ENCODE results near the gene SAMD9L.

Gene SAMD9L

DNA sequence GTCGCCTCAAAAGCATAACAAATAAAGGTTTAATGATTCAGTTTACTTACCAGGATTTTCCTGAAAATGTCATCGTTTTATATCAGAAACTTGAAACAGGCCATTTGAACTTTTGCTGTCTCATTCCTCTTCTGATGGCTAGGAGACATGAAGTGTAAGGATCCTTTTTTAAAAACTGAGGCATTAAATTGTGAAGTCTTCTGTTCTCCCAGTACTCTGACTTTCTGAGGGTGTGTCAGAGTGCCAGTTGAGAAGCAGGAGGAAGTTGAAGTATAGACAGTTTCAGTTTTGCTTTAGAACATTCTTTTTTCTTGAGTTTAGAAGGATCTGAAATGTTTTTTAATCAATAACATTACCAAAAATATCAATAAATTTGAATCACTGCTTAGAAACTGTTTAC lies at the start of gene SAMD9L:
SAMD9L (minus strand) TSS at position 242 of the 400 bp plus-strand sequence. CDS start 12,414 bp downstream, outside the sequence.
- peak; percentile 77 for DNase-seq

DNA sequence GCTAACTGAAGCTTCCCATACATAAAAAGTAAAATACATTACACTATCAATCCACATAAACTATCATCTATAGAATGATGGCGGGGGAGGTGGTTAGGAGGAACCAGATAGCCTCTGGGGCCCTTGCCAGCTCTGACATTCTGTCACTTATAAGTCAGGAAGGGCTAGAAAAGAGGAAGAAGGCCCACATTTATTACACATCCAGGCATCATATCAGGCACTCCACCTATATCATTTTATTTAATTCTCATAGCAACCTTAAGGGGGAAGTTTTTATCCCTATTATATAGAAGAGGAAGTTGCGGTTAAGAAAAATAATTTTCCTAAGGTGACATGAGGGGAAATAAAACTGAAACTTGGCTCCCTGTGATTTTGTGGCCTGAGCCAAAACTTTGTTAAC lies 48.2 kb upstream of the SAMD9L start:
- peak; percentile 64 for DNase-seq

DNA sequence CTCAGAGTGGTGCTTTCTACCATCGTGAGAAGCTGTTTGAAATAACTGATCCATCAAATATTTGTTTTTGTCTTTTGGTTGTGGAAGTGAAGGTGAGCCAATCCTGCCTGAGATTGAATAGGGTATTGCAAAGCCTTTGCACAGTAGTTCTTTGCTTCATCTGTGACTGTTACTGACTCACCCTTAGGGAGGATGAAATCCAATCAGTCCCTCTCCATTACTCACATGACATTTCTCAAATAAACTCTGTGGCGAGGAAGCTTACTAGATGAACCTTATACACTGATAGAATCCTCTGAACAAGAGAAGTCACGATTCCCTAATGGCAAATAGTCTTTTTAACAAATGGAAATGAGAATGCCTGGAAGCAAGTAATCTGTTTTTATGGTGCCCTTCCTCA lies 46.2 kb upstream of the SAMD9L start:
- DNase-seq: peak; percentile 47

DNA sequence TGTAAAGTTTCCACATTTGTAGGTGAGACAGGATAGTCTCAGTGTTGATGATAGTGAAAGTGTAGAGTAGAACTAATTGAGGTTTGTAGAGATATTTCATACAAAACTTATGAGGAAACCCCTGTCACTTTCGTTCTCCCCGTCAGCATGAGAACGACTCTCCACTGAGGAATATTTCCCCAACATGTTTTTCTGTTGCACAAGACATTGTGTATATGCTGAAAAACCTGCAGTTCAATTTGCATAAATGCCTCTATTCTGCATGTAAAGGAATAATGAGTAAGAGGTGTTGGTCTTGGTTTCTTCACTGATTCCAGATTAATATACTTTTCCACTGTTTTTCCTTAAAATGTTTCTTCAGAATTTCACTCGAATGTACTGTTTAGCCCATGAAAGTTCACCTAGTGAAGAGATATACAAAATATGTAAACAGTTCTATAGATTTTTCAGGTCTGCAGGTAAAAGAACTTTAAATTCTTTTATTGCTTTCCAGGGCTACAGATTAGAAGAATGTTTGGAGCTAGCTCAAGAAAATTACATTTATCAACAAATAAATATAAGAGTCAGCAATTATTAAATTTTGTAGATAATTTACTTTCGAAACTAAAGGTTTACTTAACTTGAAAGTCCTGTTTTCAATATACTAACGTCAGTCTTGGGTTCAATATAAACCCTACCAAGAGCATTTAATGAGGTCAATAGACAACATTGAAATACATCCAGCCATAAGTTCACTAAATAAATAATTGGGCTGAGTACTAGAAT lies 40.9 kb upstream of the SAMD9L start:
- DNase-seq: peak; percentile 29

DNA sequence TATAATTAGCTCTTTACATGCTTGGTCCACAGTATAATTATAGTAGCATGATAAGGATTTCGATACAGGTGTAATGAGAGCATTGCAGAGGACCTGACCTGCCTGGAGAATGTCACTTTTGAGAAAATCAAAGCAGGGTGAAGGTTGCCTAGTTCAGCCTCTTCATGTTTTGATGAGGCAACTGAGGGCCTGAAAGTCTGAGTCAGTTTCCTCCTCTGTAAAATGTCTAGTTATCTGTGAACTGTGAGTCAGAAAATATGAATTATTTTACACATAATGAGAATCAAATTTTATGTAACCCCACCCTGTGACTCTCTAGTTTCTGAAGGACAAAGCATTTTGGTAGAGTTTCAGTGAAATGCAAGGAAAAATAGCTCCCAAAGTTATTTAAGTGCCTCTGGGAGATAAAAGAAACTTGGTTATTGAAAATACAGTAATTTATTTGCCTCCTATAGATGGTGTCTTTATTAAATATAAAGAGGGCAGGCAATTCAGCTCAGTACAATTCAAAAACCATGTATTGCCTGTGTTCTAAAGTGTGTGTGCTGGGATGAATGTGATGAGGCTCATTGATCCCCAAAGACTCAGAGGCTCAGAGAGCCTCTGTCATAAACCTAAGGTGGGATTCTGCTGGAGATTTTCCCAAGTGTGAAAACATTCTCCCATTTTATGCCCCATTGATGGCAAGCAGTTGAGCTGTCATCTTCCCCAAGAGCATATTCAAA lies 37.3 kb upstream of the SAMD9L start:
- DNase-seq: peak; percentile 44

DNA sequence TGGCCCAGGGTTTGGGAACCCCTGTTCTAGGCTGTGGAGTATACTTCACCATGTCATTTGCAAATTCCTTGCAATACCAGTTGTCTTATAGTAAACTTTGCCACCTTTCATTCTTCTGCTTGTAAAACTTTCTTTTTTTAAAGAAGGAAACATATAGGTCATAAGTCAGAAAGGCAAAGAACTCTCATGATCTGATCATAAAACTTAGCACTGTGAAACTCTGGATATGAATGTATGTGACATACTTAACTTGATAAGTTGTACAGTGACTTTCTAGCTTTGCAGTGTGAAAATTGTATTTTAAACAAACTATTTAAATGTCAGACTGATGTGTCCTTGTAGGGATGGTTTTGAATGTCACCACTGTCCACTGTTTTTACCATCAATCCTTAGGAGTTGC lies 31.0 kb upstream of the SAMD9L start:
- no peak for DNase-seq

DNA sequence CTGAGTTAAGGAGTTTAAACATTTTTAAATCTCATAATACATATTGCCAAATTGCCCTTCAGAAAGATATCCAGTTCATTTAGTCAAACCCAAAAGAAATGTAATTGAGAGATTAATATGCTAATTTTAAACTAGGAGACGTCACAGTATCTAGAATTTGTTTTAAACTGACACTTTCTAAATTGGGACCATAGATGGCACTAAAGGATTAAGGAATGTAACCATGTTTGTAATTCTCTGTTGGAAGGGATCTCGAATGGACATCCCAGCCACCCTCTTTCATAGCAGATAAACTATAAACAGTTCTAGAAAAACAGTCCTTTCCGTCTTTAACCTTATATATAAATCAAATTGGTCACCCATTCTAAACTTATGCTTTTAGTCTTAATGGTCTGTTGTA lies 30.0 kb upstream of the SAMD9L start:
- peak; percentile 55 for DNase-seq

DNA sequence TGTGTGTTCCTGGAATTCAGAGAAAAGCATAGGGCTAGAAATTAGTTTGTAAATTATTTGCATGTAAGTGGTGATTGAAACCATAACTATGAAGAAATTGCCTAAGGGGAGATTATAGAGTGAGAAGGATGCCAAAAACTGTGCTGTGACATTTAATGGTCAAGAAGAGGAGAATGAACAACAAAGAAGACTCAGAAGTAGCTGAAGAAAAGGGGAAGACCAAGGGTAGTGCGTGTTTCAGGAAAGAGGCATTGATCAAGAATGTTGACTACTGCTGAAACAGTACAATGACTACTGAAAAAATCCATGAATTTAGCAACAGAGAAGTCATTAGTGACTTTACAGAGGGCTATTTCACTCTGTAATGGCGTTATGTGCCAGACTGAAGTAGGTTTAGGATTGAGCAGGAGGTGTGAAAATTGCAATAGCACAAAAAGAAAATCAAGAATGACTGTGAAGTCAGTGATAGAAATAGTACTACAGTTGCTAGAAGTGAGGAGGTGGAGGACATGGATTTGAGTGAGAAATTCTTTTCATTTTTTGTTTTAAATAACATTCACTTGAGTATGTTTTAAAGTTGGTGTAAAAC lies 28.9 kb upstream of the SAMD9L start:
- DNase-seq: peak; percentile 37

DNA sequence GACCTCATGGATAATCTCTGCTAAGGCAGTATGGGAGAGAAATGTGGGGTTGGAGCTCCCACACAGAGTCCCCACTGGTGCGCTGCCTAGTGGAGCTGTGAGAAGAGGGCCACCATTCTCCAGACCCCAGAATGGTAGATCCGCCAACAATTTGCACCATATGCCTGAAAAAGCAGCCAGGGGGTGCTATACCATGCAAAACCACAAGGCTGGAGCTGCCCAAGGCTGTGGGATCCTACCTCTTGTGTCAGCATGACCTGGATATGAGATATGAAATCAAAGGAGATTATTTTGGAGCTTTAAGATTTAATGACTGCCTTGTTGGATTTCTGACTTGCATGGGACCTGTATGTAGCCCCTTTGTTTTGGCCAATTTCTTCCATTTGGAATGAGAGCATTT lies 27.0 kb upstream of the SAMD9L start:
- DNase-seq: no peak

DNA sequence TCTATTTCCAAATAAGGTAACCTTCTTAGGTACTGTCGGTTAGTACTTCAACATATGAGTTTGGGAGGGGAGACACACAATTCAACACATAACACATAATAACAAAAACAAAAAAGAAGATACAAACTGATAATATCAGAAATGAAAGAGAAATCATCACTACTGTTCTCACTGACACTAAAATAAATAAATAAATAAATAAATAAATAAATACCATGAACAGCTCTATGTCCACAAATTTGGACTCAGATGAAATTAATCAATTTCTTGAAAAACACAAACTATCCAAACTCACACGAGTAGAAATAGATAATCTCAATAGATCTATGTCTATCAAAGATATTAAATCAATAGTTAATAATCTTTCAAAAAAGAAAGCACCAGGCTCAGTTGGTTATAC lies 24.5 kb upstream of the SAMD9L start:
- DNase-seq: no peak

DNA sequence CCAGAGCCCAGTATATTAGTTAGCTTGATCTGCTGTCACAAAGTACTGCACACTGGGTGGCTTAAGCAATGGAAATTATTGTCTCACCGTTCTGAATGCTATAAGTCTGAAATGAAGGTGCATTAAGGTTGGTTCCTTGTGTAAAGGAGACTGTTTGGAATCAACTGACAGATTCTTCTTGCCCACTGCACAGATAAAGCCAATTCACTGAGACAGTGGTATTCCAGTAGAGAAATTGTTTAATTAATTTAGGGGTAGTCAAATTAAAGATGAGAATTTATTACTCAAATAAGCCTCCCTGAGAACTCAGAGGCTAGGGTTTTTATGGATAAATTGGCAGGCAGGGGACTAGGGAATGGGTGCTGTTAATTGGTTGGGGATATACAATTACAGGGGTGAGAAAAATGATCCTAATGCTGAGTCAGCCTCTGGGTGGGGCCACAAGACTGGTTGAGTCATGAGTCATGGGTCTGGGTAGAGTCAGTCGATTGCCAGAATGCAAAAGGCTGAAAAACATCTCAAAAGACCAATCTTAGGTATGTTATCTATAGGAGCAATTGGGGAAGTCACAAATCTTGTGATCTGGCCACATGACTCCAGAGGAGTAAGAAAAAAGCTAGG lies 23.5 kb upstream of the SAMD9L start:
- DNase-seq: peak; percentile 16

DNA sequence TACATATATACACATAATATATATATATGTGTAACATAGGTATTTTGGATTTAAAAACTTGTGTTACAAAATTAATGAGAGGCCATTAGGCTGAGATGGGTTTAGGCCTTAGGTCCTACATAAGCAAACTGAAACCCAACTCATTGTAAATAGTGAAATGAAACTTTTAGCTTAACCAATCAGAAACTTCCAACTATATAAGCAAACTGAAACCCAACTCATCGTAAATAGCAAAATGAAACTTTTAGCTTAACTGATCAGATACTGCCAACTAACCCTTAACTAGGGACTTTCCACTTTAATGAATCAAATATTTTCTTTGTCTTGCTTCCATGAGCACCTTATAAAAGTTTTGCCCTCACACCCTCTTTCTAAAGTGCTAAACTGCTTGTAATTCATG lies 17.3 kb upstream of the SAMD9L start:
- peak; percentile 90 for DNase-seq

DNA sequence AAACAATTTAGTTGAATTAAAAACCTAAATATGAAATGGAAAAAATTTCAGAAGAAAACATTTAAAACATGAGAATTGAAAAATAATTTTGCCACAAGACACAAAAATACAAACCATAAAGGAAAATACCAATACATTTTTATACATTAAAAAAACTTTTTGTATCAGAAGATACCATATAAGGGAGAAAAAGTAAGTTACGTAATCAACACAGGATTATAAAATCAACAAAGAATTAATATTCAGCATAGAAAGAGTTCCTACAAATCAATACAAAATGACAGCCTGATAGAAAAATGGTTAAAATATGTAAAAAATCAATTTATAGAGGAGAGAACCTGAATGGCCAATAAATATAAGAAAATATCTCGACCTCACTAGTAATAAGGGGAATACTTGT lies 16.6 kb upstream of the SAMD9L start:
- no peak for DNase-seq

DNA sequence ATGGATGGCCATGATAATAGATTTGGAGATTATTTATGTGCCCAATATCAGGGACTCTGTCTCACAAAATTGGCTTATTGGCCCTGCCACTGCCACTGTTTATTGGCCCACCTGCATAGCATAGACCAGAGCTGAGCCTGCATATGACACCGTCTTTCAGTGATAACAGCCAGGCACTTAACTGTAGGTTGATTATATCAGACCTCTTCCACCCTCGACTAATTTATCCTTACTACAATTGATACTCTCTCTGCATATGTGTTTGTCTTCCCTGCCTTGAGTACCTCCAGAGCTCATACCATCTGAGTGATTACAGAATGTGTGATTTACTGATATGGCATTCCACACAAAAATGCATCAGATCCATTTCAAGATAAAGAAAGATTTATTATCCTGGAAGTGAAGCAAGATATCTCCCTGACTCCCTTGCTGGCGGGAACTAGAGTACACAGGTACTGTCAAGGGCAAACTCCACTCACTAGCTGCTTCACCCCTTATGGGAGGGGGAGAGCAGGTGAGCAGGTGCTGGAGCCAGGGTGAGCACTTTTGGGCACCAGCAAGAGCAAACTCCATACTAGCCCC lies 13.1 kb upstream of the SAMD9L start:
- no peak for DNase-seq

DNA sequence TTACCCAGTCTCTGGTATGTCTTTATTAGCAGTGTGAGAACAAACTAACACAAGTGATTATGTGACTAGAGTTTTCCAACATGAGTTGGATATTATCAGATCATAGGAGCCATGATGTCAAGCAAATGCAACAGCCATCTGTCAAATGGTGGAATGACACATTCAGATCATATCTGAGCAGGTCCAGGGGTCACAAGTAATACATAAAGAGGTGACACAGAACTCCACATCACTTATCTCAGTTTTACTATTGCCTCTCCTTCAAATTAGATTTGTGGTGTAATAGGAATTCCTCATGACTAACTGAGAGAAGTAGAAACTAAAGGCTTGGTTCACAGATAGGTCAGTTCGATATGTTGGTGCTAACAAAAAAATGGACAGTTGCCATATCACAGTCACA lies 12.2 kb upstream of the SAMD9L start:
- DNase-seq: no peak

DNA sequence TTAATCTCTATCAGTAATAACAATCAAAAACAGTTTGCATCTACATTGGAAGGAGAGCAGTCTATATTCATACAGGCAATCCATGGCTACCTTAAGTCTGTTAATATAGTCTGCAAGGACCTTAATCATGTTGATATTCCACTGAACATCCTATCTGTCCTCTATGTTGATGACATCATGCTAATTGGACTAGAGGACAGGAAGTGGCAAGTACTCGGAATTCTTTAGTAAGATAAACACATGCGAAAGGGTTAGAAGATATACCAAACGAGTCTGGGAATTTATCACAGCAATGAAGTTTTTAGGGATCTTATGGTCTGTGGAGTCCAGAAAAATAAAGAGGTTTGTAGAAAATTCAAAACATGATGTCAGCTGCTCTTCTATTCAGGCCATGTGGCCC lies 11.3 kb upstream of the SAMD9L start:
- DNase-seq: no peak

DNA sequence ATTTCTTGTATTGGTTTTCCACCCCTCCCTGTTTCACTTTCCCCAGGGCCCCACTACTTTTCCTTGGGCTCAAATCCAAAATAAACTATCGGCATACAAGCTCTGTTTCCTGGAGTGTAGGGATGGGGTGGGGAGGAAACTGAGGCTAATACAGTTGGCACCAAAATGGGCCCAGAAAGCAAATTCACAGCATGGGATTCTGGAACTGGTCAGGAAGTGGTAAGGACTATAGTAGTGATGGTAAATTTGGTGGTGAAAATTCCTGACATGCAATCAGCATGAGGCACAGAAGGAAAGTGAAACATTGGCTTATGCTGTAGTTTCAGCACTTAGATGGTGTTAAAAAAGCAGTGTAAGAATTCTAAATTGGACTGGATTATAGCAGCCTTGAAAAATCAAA lies 8.7 kb upstream of the SAMD9L start:
- peak; percentile 39 for DNase-seq

DNA sequence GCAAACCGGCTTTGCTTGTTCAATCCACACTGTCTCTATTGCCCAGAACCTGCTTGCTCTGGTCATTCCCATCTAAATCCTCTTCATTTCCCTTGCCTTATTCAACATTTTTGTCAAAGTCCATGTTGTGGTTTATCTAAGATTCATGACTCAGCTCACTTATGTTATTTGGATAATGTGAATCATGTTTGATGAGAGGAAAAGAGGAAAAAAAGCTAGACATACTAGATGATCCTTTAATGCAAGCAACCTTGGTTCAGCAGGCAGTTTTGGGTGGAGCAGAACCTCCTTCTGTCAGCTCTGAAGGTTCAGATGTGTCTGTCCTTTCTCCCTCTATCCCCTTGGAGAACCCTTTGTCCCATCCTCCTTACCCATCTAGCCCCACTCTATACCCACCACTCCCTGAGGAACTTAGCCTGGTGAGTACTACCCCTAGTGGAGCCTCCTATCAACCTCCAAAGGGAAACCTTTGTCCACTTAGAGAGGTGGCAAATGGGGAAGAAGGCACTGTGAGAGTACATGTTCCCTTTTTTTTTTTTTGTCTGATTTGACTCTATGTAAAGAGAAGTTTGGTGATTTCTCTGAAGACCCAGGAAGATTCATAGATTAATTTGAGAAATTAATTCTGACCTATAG lies 2.1 kb upstream of the SAMD9L start:
- peak; percentile 54 for DNase-seq

DNA sequence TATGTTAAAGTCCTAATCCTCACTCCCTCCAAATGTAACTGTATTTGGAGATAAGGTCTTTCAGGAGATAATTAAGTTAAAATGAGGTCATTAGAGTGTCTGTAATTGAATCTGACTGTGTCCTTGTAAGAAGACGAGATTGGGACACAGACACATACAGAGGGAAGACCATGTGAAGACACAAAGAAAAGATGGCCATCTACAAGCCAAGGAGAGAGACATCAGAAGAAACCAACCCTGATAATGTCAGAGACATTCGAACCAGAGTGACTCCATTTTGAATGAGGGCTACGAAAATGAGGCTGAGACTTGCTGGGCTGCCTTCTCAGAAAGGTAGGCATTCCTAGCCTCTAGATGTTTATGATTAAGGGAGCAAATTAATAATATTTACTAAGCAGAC lies 542 bp upstream of the SAMD9L start:
- DNase-seq: no peak

DNA sequence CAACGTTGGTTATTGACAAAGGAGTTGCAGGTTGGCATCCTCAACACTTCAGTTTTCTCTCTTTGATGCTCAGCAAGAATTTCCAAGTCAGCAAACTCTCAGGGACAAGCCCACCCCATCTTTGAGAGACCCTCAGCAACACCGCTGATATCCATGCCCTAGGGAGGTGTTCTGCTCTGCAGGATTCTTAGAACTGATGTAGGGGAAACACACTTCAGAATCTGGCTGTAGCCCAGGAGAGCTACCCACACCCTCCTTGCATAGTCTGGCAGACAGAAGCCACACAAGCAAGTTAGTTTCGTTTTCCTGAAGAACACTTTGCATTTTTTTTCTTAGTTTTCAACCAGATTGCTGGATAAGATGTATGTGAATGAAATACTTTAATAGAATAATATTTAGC lies 822 bp downstream of the SAMD9L start:
- DNase-seq: peak; percentile 74

DNA sequence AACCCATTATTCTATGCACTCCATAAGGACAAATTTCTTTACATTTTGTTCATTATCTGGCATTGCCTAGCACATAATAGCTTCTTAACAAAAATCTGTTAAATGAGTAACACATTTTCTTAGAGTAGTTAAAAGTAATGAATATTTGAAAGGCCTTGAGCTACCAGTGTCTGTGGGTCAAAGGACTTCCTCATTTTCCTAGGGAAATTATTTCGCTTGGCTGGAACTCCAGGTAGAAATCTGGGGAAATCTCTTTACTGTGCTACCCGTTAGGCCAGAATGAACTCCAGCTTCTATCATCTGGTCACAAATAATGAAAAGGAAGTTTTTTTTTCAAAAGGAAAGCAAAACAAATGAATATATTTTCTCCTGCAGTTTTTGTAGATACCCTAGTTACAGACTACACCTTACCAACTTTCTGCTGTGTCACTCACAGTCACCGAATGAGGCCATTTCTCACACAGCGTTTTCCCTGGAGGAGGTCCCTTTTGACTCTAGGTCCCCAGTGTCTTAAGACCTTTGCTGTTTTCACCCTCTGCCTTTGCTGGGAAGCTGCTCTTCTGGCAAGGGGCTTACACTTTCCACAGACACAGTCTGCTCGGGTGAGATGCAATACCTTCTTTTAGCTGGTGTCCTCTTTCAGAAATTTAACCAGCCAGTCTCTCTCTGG lies 1.6 kb downstream of the SAMD9L start:
- peak; percentile 66 for DNase-seq

DNA sequence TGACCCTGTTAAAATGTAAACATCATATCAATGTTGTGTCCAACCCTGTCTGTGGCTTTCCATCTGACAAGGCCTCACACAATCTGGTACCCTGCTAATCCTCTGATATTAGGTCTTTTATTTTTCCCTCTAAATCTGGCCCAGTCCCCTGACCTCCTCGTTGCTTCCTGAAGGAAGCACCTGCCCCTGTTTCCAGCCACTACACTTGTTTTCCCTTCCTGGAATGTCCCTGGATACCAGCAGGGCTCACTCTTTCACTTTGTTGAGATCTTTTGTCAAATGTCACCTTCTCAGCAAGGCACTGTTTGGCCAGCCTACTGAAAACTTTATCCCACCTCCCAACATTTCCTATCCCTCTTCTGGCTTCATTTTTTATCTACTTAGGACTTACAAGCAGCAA lies 2.1 kb downstream of the SAMD9L start:
- DNase-seq: no peak
